GM19025 (cell line): ENCODE measurements around the gene DTNA.

Experiments
- ATAC-seq: cut with Tn5 transposase; IDR thresholded peaks from one replicate; pipeline ENCODE4 v1.9.1; 2021; ENCODE audit warnings: mild to moderate bottlenecking, low read depth, moderate library complexity; ENCODE audit not compliant: unreplicated experiment

The DTNA gene

DNA sequence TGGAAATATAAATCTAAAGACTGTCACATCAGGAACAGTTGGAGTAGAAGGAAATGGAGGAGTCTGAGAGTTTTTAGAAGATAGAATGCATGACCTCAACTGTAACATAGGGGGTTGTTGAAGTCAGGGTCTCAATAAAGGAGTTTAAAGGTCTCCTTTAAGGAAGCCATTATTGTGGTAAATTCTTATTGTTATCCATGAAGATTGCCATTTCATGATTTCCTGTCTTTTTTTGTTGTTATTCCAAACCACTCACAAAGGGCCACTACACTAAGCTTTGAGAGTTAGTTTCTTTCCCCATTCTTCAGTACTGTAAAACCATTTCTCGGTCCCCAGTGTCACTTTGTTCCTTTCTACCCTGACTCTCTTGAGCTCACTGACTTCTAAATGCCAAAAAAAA is 134.0 kb downstream of the DTNA start:
- ATAC-seq, result no peak

DNA sequence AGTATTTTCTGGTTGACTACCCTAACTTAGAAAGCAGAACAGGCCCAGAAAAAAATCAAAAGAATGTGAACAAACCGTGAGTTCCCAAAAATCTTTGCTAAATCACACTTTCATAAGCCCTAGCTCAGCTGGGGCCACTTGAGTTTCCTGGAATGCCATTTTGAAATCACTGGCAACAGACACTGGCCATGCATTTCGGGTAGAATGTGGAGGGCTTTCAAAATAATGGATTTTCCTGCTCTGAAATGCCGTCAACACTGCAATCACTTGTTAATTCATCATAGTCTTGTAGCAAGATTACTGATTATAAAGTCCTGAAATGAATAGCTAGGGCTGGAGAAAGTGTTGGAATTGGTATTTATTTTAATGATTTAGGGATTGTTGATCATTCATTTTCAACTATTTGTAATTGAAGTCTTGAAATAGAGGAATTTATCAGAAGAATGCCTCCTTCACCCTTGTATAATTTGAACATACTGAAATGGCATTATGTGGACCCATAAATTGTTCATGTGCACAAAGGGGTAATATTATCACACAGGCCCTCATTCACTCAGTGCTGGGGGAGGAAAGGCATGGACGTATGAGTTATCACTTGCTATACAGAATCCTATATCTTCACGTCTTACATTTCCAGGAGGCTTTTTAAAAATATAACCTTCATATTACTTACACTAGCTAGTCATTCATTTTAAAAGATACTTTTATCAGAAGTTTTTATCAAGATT is 134.8 kb downstream of the DTNA start:
- no peak for ATAC-seq

DNA sequence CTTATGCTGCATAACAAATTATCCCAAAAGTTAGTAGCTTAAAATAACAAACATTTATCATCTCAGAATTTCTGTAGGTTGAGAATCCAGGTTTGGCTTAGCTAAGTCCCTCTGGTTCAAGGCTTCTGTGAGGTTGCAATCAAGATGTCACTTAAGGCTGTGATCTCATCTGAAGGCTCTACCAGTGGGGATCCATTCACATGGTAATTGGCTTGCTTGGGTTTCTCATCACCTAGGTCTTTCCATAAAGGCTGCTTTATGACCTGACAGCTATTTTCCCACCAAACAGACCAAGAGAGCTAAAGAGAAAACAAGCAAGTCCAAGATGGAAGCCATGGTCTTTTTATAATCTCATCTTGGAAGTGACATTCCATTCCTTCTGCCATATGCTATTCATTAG is 137.3 kb downstream of the DTNA start:
- no peak for ATAC-seq

DNA sequence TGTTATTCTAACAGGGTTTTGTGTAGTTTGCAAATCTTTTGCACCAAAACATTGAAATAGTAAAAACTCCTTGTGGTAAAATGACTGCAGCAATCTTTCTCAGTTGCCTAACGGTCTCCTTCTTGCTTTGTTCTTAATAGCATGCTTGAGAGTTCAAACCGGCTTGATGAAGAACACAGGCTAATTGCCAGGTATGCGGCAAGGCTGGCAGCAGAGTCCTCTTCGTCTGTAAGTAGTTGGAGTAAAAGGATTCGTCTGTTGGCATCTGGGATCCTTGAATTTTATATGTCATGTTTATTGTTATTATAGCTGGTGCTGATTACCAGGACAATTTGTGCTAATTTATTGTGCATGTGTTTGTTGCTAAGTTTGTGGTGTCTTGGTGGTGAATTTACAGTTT is 138.1 kb downstream of the DTNA start:
- no peak for ATAC-seq

DNA sequence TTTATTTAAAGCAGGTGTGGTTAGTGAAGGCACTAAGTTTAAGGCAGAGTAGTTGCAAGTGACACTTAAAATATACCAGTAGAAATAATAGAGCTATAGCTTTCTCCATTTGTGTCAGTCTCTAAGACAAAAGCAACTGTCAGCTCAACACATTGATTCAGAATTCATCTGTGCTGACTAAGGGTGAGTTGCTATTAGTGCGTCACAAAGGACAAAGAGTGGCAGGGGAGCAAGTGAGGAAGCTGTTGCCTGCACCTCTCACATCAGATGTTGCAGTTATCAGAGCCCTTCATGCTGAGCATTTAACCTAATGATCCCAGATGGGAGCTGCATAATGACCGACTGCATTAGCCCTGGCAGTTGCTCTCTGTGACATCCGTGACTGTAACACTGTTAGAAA is 138.6 kb downstream of the DTNA start:
- ATAC-seq, result no peak

DNA sequence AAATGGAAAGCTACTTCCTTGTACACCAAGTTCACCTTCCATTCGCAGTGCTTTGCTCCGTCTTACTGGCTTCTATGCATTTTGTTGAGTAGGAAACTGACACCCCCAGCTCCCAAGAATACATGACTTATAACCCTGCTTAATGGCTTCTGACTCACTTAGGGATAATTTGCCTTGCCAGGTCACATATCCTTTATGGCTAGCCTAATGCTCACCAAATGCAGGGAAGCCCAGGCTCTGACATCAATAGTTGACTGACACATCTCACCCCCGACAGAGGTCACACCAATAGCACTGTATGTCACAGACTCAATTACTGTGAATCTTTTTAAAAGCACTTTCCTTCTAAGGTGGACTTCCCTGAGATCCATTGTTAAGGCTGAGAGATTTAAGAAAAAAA is 147.2 kb downstream of the DTNA start:
- no peak for ATAC-seq

DNA sequence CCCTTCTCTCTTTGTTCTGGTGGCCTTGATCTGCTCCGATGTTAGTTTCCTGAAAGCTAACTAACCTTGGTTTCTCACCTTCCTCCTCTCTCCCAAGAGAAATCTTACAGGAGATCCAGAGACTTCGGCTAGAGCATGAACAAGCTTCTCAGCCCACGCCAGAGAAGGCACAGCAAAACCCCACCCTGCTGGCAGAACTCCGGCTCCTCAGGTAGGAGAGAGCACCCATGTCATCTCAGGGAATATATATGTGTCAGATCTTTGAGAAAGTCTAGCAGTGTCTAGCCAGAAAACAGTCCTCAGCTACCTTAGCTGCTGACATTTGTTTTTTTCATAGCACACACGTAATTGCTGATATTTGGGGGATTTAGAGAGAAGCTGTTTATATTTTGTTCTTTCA is 148.1 kb downstream of the DTNA start:
- ATAC-seq, result no peak

DNA sequence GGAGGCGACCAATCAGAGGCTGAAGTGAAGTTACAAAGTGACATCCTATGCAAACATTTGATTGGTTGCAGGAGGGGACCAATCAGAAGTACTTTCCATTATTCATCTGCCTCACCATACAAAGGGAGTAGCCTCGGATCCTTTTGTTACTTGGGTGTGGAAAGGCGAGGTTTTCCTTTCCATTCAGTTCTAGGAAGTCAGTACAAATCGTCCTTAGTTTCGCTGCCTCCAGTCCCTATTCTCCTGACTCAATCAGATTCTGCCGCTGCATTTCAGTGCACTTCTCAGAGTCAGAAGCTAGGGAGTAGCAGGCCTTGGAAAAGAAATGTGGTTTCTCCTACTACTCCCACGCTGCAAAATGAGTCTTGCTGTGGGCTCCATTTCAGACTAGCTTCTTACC is 149.4 kb downstream of the DTNA start:
- ATAC-seq, result no peak

DNA sequence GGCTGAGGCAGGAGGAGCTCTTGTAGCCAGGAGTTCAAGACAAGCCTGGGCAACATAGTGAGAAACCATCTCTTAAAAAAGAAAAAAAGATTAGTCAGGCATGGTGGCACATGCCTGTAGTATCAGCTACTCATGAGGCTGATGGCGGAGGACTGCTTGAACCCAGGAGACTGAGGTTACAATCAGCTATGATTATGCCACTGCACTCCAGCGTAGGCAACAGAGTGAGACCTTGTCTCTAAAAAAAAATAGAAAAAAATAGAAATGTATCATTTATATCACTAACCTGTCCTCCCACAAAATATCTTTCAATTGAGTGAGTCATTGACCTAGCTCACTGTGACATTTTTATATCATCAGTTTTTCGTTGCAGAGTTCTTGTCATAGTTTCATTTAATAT is 152.5 kb downstream of the DTNA start:
- ATAC-seq, result no peak

DNA sequence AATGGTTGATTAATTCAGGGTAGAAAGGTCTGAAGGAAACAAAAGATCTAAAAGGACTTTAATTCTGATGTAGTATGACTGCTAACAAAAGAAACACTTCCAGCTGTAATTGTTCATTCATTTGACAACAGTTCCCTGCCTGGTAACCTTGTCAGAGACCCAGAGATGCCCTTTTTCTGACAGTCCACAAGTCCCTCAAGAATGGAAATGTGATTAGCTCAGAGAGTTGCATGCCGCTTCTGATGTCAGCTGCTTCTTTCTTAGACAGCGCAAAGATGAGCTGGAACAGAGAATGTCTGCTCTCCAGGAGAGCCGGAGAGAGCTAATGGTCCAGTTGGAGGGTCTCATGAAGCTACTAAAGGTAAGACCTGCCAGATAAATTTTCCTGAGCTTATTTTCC is 153.6 kb downstream of the DTNA start:
- ATAC-seq, result no peak

DNA sequence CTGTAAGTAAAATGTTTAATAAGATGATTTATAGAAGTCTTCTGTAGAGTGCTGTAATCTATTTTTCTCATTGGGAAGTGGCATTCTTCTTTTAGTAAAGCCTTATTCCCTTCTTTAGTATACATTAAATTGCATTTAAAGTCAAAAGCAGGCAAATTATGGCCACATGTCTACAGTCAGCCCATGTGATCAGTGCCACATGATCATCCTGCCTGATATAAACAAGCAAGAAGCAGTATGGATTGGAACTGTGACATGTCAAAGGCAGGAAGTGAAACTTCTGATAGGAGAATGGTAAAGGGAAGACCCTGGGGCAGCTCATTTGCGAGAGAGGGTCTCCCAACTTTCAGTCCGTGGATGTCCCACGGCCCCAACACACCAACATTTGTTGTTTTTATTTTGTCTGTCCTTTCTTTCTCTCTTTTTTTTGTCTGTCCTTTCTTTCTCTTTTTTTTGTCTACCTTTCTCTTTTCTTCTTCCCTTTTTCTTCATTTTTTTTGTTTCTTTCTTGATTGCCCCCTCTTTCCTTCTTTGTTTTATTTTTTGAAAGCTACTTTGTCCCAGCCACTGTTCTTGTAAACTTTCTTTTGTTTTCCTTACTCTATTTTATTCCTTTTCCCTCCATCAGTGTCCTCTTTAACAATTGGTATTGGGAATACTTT is 154.9 kb downstream of the DTNA start:
- ATAC-seq, result no peak

DNA sequence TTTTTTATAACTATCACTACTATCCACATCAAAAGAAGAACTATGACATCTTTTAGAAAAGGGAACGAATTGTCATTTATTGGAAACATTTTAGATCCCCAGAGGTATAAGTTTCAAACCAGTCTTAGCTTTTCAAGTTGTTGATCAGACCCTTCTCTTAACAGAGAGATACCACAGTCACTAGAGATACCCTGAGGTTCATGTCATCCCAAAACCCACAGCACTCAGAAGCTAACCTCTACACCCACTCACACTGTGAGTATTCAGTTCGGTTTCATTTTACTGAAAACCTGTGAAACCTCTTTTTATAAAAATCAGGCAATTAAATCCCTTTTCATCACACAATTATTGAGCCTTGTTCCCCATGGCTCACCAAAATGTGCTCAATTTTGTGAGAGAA is 156.2 kb downstream of the DTNA start:
- no peak for ATAC-seq

DNA sequence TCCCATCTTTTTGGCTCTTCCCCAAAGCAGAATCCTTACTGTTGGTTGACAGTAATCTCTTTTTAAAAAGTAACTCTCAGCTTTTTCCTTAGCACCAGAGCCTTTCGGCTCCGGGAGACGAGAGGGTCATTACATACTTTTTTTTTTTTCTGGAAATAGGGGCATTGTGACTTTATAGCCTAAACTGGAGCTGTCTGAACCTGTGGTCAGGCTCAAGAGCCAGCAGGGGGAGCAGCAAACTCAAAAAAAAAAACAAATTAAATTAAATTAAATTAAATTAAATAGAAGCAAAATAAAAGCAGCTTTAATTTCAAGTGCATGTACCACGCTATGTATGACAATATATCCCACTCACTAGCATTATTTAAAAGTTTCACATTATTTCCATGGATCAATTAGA is 156.6 kb downstream of the DTNA start:
- no peak for ATAC-seq

DNA sequence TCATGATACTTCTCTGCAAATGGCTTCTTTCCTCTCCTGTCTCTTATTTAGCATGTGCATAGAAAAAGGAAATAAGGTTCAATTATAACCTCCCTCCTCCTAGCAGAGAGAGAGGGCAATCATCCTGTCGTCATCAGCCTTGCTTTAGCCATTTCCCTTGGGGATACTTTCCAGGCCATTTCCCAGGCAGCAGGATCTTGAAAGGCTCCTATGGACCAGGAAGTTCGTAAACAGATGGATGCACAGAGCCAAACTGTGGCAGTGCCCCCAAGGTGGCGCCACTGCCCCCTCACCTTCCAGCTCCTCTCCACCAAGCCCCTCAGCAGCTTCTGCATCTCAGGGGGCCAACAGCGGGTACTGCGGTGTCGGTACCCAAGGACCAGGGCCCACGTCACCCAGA is 157.4 kb downstream of the DTNA start:
- ATAC-seq, result no peak

DNA sequence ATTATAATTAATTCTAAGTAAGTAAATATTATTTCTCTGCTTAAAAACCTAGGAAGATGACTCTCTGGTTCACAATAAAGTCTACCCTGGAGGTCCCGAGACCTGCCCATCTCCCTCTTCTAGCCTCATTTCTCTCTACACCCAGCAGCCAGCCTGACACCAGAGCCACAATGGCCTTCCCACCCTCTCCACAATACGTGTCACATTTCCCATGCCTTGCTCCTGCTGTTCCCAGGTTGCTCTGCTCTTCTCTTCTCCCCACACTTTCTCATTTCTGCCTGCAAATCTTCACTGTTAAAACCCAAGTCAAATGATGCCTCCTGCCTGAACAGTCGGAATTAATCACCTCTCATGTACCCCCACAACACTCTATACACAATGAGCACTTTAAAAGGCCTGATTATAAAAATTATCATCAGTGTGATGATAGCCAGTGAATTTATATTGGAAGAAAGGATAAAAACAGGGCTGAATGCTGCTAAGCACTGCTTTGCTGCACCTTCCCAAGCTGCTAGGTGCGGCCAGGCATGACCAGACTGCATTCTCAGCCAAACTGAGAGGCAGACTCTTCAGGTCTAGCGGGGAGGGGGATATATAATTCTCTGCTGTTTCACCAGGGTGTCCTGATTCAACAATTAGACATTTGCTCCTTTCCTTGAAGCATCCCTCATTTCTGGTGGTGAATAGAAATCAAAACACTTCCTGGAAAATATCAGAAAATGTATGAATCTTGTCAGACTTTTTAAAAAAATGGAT is 160.6 kb downstream of the DTNA start:
- no peak for ATAC-seq

DNA sequence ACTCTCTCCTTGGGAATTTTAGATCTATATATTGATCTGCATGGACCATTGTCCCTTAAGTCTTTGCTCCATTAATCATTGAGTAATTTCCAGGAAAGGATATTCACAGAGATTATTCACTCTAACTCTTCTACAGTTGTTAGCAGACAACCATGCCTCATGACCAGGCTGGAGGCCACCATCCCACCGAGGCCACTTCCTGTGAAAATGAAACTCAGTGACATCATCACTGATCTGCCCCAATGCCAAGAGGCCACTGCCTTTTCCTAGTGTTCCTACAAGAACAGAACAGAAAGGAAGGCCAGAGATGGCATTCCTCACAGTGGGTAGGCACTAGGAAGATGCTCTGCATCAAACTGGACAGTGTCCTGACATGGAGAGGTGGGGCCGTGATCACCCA is 161.3 kb downstream of the DTNA start:
- no peak for ATAC-seq

DNA sequence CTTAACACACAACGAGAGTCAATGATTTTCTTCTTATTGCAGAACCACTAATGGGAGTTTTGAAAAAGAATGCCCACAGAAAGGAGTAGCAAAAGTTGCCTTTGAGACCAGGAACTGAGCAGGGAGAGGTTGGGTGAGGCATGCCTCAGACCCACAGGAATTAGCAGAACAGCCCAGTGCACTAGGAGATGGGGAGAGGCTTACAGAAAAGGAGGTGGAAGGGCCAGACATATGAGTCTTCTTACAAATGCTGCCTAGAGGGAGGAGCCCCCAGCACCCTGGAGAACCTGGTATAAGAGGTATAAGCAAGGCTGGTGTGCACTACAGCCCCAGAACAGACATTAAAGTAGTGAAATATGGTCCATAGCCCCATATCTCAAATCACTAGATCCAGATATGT is 162.0 kb downstream of the DTNA start:
- no peak for ATAC-seq

DNA sequence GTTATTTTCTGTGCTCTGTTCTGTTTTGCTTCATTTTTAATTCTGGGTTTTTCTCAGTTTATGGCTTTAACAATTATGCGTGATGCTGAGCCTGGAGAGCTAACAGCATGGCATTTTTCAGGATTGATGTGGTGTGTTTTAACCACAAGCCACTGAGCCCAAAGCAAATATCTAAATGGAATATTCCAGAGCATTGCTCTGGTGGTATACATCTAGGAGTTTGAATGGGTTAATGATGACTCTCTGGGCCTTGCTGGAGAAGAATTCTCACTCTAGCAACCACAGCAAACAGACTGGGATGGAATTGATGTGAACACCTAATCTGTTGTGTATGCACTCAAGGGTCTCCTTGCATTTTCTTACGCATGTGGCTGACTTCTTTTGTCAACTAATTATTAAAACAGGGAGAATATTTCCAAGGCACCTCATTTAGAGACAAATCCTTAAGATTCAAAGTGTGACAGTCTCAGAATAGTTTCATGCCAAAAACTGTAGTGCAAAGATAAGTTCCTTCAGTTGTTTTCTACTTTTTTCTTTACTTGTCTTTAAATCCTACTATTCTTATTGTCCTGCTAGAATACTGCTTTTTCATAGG is 164.0 kb downstream of the DTNA start:
- ATAC-seq, result no peak

DNA sequence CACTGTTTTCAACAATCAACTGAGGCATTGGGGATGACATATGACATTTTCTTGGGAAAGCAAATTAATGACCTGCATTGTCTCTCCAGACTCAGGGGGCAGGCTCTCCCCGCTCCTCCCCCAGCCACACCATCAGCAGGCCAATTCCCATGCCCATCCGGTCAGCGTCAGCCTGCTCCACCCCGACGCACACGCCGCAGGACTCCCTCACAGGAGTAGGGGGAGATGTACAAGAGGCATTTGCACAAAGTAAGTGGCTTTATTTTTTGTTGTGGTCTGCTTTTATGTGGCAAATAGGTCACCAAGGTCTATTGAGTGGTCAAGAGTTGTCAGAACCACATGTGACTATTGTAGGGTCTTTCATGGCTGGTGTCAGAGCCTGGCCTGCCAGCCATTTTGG is 165.1 kb downstream of the DTNA start:
- ATAC-seq, result no peak

DNA sequence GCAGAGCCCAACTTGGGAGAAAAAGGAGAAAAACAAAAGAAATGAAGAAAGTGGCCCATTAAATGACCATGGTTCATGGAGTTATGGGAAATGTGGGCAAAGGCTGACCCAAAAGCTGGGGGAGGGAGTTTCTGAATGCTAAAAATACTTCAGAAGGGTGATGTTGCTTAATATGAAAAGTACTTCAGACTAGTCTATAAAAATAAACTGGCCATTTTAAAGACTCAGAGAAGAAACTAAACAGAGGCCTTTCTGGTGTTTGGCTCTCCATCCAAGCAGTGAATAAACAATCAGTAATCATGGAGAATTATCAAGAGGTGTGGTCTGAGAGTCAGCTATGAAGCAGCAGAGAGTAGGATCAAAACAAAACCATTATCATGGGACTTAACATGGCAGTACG is 170.3 kb downstream of the DTNA start:
- no peak for ATAC-seq
